Stimulated activated CD4-positive, alpha-beta T cell treated with anti-CD3 and anti-CD28 coated beads, TNF-alpha, amount 100 ng/mL, for 24 hours (primary cell): ENCODE measurements around the gene SDHAF2.
"Not testable (repeated sequence)": the region's sequence is repeated elsewhere in the genome, so short reads cannot be mapped to it uniquely, and the experiment has no call there.

ENCODE experiments used
- DNase-seq, 3 experiments: peaks; one replicate each; pipeline ENCODE4 v3.0.0-alpha.2; 2020; ENCODE audit warnings: low read depth in 3 of 3

Gene SDHAF2

GRCh38 chr11:61429691-61430582 is at the start of gene SDHAF2, which contains the start of gene CPSF7:
TSS of gene SDHAF2 (plus strand) at chr11:61430124. CDS start at chr11:61430147, 23 bp downstream.
TSS of gene CPSF7 (minus strand) at chr11:61429975. CDS start at chr11:61429235, 740 bp downstream.
- DNase-seq: peak; percentile 97 to 98 (median 98)

GRCh38 chr11:61380884-61381283 is 49.0 kb upstream of the SDHAF2 start:
- DNase-seq: no peak

DNA sequence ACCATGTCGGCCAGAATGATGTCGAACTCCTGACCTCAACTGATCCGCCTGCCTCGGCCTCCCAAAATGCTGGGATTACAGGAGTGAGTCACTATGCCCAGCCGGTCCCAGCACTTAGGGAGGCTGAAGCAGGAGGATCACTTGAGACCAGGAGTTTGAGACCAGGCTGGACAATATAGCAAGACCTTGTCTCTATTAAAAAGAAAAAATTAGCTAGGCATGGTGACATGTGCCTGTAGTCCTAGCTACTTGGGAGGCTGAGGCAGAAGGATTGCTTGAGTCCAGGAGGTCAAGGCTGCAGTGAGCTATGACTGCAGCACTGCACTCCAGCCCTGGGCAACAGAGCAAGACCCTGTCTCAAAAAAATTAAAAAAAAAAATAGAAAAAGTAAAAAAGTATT is 46.1 kb upstream of the SDHAF2 start:
- not testable (repeated sequence) for DNase-seq

DNA sequence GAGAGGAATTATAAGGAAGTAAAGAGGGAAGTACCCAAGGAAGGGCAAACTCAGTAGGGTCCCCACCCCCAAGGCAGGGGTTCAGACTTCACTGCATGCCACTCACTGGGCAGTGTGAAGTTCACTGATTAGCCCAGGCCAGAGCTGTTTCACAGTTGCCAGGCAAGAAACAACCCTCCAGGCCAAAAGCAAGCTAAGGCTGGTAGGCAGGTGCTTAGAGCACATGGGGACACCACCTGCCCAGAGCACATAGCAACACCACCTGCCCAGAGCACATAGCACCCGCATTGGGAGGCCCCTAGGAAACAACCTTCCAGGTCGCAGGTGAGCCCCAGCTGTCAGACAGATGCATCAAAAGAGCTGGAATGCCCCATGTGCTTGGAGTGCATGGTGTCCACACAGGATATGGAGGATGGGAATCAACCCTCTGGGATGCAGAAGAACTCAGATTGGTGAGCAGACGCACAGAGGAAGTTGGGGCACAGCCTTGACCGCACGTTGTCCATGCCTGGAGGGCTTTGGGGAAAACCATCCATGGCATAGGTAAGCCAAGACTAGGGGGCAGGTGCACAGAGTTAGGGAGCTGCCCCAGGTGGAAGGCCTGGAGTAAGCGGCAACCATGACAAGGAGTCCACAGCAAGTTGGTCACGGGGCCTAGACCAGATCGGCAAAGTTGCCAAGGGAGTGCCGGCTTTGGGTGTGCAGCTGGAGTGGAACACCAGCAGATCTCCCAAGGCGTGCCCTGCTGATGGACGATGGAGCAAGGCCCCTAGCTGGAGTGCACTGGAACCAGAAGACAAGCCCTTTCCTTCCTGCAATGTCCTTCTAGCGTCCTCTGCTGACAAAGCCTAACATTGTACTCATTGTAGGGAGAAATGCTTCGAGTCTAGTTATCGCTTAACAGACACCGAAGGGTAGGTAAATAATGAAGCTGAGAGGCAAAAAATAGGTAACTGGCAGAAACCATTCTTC is 45.4 kb upstream of the SDHAF2 start:
- no peak for DNase-seq

DNA sequence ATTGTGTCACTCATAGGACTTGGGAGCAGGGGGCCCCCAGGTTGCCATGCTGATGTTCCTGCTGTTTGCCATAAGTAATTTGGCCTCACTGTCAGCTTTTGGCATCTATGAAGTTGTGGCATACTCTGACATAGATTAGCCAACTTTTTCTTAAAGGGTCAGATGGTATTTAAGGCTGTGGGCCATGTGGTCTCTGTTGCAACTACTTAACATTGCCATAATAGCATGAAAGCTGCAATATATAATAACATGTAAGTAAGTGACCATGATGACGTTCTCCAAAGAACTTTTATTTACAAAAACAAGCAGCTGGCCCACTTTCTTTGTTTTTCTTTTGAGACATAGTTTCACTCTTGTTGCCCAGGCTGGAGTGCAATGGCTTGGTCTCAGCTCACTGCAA is 39.8 kb upstream of the SDHAF2 start:
- DNase-seq: no peak

DNA sequence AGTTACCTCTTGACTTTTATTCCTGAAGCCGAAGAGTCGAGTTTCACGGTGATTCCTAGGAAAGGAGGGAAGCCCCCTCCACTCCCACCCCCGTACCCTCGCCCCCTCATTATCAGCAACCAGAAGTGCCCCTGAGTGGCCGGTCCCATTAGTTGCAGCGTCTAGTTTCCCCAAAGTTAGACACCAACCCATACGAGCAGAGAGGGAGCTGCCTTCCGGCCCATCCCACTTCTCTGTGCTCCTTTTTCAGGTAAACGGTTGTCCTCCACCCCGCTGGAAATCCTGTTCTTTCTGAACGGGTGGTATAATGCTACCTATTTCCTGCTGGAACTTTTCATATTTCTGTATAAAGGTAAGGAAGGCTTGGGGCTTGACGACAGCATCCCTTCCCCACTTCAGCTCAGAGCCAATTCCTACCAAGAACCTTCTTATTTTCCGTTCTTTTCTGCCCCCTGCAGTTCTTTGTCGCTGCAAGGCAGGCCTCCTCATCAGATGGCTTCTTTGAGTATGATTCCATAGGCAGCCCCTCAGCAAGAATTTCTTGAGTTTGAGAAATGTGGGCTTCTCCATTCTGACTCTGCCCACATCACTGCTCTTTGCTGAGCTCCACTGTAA is 36.8 kb upstream of the SDHAF2 start:
- no peak for DNase-seq

DNA sequence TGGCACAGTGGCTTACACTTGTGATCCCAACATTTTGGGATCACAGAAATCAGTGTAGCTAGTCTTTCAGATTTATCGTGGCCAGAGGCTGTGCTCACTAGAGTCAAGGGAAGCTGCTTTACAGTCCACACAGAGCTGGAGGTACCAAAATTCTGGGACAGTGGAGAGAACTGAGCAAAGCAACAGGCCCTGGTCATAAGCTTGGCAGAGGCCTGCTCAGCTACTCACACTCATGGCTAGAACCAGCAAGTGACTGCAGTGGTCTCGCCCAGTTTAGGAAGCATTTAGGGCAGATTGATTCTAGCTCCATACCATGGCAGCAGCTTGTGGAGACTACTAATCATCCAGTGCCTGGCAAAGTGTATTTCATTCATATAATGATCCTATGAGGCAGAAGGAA is 28.8 kb upstream of the SDHAF2 start:
- no peak for DNase-seq

GRCh38 chr11:61401573-61401972 is 28.4 kb upstream of the SDHAF2 start:
- no peak for DNase-seq

- DNase-seq: no peak
Observed at GRCh38 chr11:61403658-61404057, 26.3 kb upstream of the SDHAF2 start.

GRCh38 chr11:61404103-61404502 is 25.8 kb upstream of the SDHAF2 start:
- no peak for DNase-seq

DNA sequence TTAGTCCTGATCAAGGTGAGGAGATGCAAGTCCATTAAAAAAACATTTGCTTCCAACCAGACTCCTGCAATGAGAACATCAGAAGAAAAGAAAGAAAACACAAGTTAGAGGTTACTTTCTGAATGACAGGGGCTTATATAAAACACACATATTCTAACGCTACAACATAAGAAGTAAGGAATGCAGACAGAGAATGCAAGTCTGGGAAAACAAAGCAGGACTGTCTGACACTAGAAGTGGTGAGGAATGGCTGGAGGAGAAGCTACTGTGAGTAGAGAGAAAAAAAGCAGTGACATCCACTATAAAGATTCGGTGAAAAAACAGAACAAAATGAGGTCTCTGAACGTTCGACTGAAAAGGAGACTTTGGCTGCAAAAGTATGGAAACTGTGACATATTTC is 25.3 kb upstream of the SDHAF2 start:
- no peak for DNase-seq

- DNase-seq: no peak
Observed at GRCh38 chr11:61406067-61406466, 23.9 kb upstream of the SDHAF2 start.

DNA sequence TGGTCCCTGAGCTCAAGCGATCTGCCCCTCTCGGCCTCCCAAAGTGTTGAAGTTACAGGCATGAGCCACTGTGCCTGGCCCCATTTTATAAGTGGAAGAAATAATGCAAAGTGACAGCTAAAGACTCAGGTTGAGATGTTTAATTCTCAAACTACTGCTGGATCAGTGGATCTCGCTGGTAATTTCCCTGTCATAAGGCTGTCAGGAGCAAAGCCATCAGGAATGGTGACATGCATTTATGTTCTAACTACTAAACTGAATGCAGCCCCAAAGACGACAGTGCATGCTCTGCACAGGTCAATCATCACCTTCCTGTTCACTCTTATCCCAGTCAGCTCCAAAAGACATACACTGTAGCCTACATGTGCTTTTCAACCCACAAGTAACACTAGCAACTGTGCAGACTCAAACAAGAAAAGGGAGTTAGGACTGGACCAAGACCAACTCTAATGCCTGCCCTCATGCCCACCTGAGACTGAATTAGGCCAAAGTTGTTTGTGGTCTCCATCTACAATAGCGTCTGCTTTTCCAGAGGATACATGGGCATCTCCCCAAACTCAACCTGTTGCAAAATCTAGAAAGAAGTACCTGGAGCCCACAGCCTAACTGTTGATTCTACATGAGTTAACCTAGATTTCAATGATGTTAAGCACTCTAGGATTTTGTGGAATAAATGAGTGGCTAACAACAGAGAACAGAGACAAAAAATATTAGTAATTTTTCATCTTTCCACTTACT is 22.8 kb upstream of the SDHAF2 start:
- no peak for DNase-seq

DNA sequence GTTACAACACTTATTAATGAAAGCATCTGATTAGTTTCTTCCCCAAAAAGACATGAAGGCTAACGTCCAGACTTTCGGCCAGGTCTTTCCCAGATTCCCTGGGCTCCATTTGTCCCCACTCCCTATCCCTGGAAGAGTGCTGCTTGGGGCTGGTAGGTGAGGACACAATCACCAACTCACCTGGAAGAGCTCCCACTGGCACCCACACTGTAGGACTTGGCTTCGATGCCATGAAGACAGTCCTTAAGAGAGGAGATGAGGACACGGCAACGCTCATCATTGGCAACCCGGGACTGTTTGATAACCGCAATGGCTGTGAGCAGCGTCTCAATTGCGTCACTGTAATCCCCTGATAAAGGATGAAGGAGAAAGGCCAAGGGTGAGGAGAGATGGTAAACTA is 18.3 kb upstream of the SDHAF2 start:
- no peak for DNase-seq

GRCh38 chr11:61413496-61413895 is 16.4 kb upstream of the SDHAF2 start:
- no peak for DNase-seq

- DNase-seq: no peak
Observed at GRCh38 chr11:61414547-61414946, 15.4 kb upstream of the SDHAF2 start.

DNA sequence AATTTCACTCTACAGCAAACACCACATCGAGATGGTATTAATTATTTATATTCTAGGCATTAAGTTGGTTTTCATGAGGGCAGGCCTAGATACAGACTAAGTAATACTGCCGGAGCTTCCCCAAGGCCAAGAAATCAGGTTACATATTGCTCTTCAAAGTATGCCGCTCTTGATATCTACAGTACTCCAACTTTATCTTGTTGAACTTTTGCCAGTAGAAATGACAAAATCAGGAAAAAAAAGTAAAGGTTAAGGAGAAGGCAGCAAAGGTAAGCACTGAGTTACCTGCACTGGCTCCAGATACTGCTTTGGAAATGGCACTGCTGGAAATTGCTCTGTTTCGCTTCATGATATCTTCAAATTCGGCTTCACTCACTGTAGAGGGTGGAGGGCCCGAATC is 14.5 kb upstream of the SDHAF2 start:
- DNase-seq: no peak

DNA sequence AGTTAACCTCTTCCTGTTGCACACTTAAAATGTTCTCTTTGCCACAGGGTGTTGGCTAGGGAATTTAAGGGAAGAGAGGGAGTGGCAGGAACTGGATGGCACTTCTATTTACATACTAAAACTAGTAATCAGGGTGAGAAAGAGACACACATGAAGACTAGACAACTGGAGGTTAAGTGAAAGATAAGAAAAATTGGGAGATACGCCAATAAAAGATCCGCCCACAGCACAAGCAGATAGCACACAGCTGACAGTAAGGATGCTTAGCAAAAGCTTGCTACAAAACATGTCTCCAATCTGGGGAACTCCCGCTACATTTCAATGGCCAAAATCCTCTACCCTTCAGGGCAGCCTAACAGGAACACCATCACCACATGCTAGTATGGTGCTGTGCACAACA is 13.0 kb upstream of the SDHAF2 start:
- DNase-seq: no peak

DNA sequence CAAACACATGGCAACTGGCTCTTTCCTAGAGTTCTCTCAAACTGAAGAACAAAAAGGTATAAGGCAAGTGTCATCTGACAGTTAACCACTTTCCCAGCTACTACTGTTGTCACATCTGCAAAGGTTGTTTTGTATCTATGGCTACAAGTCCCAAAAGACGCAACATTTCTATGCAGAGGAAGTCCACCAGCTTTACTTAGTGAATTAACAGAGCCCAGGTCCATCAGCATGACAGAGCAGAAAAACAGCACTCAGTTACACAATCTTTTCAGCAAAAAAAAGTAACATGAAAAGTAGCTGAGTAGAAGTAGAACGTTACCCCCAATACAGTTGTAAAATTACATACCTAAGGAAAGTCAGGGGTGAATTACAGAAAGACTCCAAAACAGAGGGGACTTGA is 12.3 kb upstream of the SDHAF2 start:
- DNase-seq: no peak

DNA sequence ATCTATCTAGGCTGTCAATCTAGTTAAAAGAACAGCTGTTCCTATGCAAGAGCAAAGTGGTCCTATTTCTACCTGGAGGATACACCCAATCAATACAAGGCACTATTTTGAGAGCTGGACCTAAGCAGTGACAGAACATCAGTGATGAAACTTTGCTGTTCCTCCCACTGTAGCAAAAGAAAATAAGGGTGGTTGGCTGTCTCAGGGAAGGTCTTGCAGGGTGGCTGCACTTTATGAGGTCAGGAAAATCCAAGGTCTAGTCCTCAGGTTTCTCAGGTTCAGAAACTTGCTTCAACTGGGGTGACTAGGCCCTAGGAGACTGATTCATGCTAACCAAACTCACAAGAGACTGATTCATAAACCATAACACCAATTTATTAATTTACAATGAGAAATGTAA is 11.8 kb upstream of the SDHAF2 start:
- no peak for DNase-seq

- no peak for DNase-seq
Observed at GRCh38 chr11:61422226-61422625, 7.7 kb upstream of the SDHAF2 start.
